ENCODE results near the gene SECISBP2.

DNA sequence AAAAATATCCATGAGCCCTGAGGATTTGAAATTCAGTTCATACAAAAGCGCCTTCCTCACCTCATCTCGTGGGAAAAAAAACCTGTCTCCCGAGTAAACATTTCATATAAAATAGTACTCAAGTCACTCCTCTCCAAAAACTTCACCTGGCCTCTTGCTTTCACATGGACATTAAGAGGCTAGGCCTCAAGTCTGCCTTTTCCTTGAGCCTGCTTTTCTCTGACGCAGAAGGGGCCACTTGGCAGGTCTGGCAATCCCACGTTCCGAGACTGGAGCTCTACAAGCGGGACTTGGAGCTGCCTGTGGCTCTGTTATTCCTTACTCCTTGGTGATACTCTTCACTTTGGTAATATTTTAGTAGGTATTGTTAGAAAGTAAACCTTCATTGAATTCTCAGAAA is 34.2 kb upstream of the SECISBP2 start:
- TF ChIP-seq, protein P1, sequence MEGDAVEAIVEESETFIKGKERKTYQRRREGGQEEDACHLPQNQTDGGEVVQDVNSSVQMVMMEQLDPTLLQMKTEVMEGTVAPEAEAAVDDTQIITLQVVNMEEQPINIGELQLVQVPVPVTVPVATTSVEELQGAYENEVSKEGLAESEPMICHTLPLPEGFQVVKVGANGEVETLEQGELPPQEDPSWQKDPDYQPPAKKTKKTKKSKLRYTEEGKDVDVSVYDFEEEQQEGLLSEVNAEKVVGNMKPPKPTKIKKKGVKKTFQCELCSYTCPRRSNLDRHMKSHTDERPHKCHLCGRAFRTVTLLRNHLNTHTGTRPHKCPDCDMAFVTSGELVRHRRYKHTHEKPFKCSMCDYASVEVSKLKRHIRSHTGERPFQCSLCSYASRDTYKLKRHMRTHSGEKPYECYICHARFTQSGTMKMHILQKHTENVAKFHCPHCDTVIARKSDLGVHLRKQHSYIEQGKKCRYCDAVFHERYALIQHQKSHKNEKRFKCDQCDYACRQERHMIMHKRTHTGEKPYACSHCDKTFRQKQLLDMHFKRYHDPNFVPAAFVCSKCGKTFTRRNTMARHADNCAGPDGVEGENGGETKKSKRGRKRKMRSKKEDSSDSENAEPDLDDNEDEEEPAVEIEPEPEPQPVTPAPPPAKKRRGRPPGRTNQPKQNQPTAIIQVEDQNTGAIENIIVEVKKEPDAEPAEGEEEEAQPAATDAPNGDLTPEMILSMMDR (IDR thresholded peaks at IDR 0.05), result no peak
- no peak for TF ChIP-seq EZH2 (IDR thresholded peaks at IDR 0.05)
